ENCODE measurements around the gene CCDC13. TPM values are rescaled to one million over a fixed set of nuclear protein-coding genes. Genes with fewer than 3 reads are reported as not detected.

The CCDC13 gene, protein sequence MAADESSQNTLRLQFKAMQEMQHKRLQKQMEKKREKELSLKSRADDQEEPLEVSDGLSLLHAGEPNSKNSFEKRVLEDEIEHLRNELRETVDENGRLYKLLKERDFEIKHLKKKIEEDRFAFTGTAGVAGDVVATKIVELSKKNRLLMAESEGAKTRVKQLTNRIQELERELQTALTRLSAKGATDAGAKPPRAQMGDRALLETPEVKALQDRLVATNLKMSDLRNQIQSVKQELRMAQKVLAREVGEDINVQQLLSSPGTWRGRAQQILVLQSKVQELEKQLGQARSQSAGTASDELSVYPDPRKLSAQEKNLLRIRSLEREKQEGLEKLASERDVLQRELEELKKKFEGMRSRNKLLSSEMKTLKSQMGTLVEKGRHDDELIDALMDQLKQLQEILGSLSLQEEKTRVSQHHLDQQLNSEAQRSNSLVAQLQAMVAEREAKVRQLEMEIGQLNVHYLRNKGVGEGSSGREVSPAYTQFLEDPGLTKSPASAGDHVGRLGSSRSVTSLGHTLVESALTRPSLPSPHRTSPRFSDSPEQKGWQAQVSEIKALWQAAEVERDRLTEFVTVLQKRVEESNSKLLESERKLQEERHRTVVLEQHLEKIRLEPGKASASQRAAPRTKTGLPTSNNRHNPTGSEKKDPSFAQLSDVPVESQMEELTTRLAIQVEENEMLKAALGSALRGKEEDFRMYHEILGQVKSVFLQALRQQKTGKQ
- total RNA-seq = 1 to 10 TPM; 4.4 to 7.6 TPM
- polyA plus RNA-seq = 1 to 10 TPM; 1.9 to 2.0 TPM
- long read RNA-seq, donor 1, partial matches to known transcripts = 0 of 1 reads
- long read RNA-seq, donor 1, other reads (novel, unspliced or antisense) = 0 of 1 reads
- long read RNA-seq, donor 2 = 0 reads
- long read RNA-seq, donor 3 = 0 reads
- long read RNA-seq, donor 4 = 0 reads
- long read RNA-seq, donor 5 = 0 reads

- H3K36me3 ChIP-seq (ENCODE audit: control insufficient read depth in 4 of 4, insufficient read depth in 4 of 4, low read length in 4 of 4) = peaks cover 0 to 2% (median 0%) of the 10 kb centered on the region in 4 donors
- H3K9ac ChIP-seq (ENCODE audit: insufficient read depth in 1 of 2, low read length in 2 of 2) = peak within 1 kb of the TSS; percentile 57 to 92
- no peaks in the 10 kb centered on the region for H3K27me3 ChIP-seq (ENCODE audit: control insufficient read depth in 3 of 3, insufficient read depth in 3 of 3, low read length in 2 of 3)
- peaks cover 0 to 4% (median 0%) of the 10 kb centered on the region in 5 donors for H3K4me1 ChIP-seq (ENCODE audit: control insufficient read depth in 5 of 5, insufficient read depth in 5 of 5, low read length in 5 of 5)
- peak within 1 kb of the TSS; percentile 24 for H3K4me3 ChIP-seq
- ATAC-seq (ENCODE audit: insufficient read depth, low FRiP score) (peak; percentile 88), DNase-seq (peak; percentile 97 to 98 (median 97))
- 1 to 3% methylated on average over 63 of the region's 63 CpGs for WGBS, 2 donors
- H3K9me3 ChIP-seq (ENCODE audit: control insufficient read depth in 4 of 4, insufficient read depth in 3 of 4, low read length in 3 of 4) = no peaks in the 10 kb centered on the region
- peak within 1 kb of the TSS; percentile 47 to 72 for H3K27ac ChIP-seq (ENCODE audit: low read depth in 1 of 2, low read length in 1 of 2)
- TF ChIP-seq, protein P1, sequence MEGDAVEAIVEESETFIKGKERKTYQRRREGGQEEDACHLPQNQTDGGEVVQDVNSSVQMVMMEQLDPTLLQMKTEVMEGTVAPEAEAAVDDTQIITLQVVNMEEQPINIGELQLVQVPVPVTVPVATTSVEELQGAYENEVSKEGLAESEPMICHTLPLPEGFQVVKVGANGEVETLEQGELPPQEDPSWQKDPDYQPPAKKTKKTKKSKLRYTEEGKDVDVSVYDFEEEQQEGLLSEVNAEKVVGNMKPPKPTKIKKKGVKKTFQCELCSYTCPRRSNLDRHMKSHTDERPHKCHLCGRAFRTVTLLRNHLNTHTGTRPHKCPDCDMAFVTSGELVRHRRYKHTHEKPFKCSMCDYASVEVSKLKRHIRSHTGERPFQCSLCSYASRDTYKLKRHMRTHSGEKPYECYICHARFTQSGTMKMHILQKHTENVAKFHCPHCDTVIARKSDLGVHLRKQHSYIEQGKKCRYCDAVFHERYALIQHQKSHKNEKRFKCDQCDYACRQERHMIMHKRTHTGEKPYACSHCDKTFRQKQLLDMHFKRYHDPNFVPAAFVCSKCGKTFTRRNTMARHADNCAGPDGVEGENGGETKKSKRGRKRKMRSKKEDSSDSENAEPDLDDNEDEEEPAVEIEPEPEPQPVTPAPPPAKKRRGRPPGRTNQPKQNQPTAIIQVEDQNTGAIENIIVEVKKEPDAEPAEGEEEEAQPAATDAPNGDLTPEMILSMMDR (IDR thresholded peaks at IDR 0.05; ENCODE audit: control extremely low read depth, extremely low read depth) = no peak
Measured at GRCh38 chr3:42772670-42773408, at the start of gene CCDC13. TSS of gene CCDC13 (minus strand) at chr3:42773253. CDS start at chr3:42758345, 14,908 bp downstream.

GRCh38 chr3:42822828-42823227 lies 49.8 kb upstream of the CCDC13 start:
- Histone ChIP-seq H3K4me1 (ENCODE audit: control insufficient read depth in 5 of 5, insufficient read depth in 5 of 5, low read length in 5 of 5) (peaks cover 0 to 3% (median 0%) of the 10 kb centered on the region in 5 donors), H3K36me3 (ENCODE audit: control insufficient read depth in 4 of 4, insufficient read depth in 4 of 4, low read length in 4 of 4) (no peaks in the 10 kb centered on the region), H3K9ac (ENCODE audit: insufficient read depth in 1 of 2, low read length in 2 of 2) (no peak overlapping the region), H3K27me3 (ENCODE audit: control insufficient read depth in 3 of 3, insufficient read depth in 3 of 3, low read length in 2 of 3) (no peaks in the 10 kb centered on the region), H3K9me3 (ENCODE audit: control insufficient read depth in 4 of 4, insufficient read depth in 3 of 4, low read length in 3 of 4) (no peaks in the 10 kb centered on the region), H3K4me3 (no peak overlapping the region), H3K27ac (ENCODE audit: low read depth in 1 of 2, low read length in 1 of 2) (no peak overlapping the region)
- no peak for DNase-seq
- TF ChIP-seq, protein P1 (IDR thresholded peaks at IDR 0.05; ENCODE audit: control extremely low read depth, extremely low read depth) = no peak
- 93 to 96% methylated on average over 3 of the region's 3 CpGs for WGBS, 2 donors
- no peak for ATAC-seq (ENCODE audit: insufficient read depth, low FRiP score)

DNA sequence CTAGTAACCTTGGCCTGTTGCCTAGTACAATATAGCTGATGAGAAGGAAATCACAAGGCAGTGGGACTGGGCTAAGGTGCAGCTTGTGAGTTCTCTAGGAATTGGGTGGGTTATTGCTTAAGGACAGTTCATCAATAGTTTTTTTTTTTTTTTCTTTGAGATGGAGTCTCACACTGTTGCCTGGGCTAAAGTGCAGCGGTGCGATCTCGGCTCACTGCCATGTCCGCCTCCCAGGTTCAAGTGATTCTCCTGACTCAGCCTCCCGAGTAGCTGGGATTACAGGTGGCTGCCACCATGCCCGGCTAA lies 47.6 kb upstream of the CCDC13 start:
- Histone ChIP-seq H3K27me3 (ENCODE audit: control insufficient read depth in 3 of 3, insufficient read depth in 3 of 3, low read length in 2 of 3) (no peaks in the 10 kb centered on the region), H3K27ac (ENCODE audit: low read depth in 1 of 2, low read length in 1 of 2) (no peak overlapping the region), H3K4me1 (ENCODE audit: control insufficient read depth in 5 of 5, insufficient read depth in 5 of 5, low read length in 5 of 5) (peaks cover 0 to 3% (median 1%) of the 10 kb centered on the region in 5 donors), H3K4me3 (no peak overlapping the region), H3K9me3 (ENCODE audit: control insufficient read depth in 4 of 4, insufficient read depth in 3 of 4, low read length in 3 of 4) (no peaks in the 10 kb centered on the region), H3K36me3 (ENCODE audit: control insufficient read depth in 4 of 4, insufficient read depth in 4 of 4, low read length in 4 of 4) (no peaks in the 10 kb centered on the region), H3K9ac (ENCODE audit: insufficient read depth in 1 of 2, low read length in 2 of 2) (no peak overlapping the region)
- DNase-seq (no peak), ATAC-seq (ENCODE audit: insufficient read depth, low FRiP score) (no peak)
- WGBS, 2 donors = 88 to 89% methylated on average over 6 of the region's 6 CpGs
- TF ChIP-seq, protein P1 (IDR thresholded peaks at IDR 0.05; ENCODE audit: control extremely low read depth, extremely low read depth) = no peak
